Prostate gland (tissue), 2 donors: Measurements from ENCODE around the gene PTPN14.

ENCODE experiments used
- POLR2A ChIP-seq: fragments of 450-650 bp; IDR thresholded peaks from one replicate; pipeline ENCODE4 v1.6.1; 2016; ENCODE audit warnings: antibody characterized with exemption, mild to moderate bottlenecking
- POLR2AphosphoS5 ChIP-seq: sonication (generic); formaldehyde crosslinking; IDR thresholded peaks from one replicate; pipeline ENCODE4 v1.6.1; 2017; ENCODE audit warnings: antibody characterized with exemption
- TF ChIP-seq, protein P1 (sequence below), 4 experiments: fragments of 200-600 bp in 2 of 4; fragments of 450-650 bp in 2 of 4; sonication (generic) in 2 of 4; IDR thresholded peaks; 1 replicate in 3 of 4; 2 replicates in 1 of 4; pipeline ENCODE4 v1.5.1; 2016 to 2019; ENCODE audit warnings: antibody characterized with exemption in 4 of 4, mild to moderate bottlenecking in 2 of 4, moderate library complexity in 2 of 4

GRCh38 chr1:214341459-214341858, 209.9 kb downstream of the PTPN14 start:
- TF ChIP-seq POLR2A: no peak
- TF ChIP-seq, protein P1, sequence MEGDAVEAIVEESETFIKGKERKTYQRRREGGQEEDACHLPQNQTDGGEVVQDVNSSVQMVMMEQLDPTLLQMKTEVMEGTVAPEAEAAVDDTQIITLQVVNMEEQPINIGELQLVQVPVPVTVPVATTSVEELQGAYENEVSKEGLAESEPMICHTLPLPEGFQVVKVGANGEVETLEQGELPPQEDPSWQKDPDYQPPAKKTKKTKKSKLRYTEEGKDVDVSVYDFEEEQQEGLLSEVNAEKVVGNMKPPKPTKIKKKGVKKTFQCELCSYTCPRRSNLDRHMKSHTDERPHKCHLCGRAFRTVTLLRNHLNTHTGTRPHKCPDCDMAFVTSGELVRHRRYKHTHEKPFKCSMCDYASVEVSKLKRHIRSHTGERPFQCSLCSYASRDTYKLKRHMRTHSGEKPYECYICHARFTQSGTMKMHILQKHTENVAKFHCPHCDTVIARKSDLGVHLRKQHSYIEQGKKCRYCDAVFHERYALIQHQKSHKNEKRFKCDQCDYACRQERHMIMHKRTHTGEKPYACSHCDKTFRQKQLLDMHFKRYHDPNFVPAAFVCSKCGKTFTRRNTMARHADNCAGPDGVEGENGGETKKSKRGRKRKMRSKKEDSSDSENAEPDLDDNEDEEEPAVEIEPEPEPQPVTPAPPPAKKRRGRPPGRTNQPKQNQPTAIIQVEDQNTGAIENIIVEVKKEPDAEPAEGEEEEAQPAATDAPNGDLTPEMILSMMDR (IDR thresholded peaks at IDR 0.05): no peak
- TF ChIP-seq POLR2AphosphoS5: no peak
